Esophagus (tissue), 2 donors: Measurements from ENCODE around the gene CNTN1. TPM values are rescaled to one million over a fixed set of nuclear protein-coding genes. Genes with fewer than 3 reads are reported as not detected.

ENCODE experiments used
- H3K27ac ChIP-seq, 2 donors: one replicate each; pipeline ENCODE4 v1.5.1; 2013; ENCODE audit warnings: low read depth in 2 of 2, mild to moderate bottlenecking in 2 of 2, inconsistent platforms in 1 of 2, low read length in 1 of 2, moderate library complexity in 1 of 2
- H3K27me3 ChIP-seq, 2 donors: one replicate each; pipeline ENCODE4 v1.6.1; 2013; ENCODE audit warnings: low read length in 2 of 2, control low read depth in 1 of 2, mild to moderate bottlenecking in 1 of 2; ENCODE audit not compliant: insufficient read depth in 2 of 2, control insufficient read depth in 1 of 2
- H3K36me3 ChIP-seq, 2 donors: one replicate each; pipeline ENCODE4 v1.6.1; 2013; ENCODE audit warnings: low read length in 1 of 2; ENCODE audit not compliant: control insufficient read depth in 2 of 2, insufficient read depth in 2 of 2
- H3K4me1 ChIP-seq, 2 donors: one replicate each; pipeline ENCODE4 v1.6.1; 2013; ENCODE audit warnings: low read length in 1 of 2; ENCODE audit not compliant: control insufficient read depth in 2 of 2, insufficient read depth in 2 of 2
- H3K4me3 ChIP-seq, 2 donors: one replicate each; pipeline ENCODE4 v1.5.1; 2013; ENCODE audit warnings: low read length in 2 of 2, mild to moderate bottlenecking in 2 of 2, low read depth in 1 of 2, moderate library complexity in 1 of 2
- H3K9me3 ChIP-seq, 2 donors: one replicate each; pipeline ENCODE4 v1.6.1; 2013; ENCODE audit warnings: mild to moderate bottlenecking in 2 of 2, low read depth in 1 of 2, low read length in 1 of 2, moderate library complexity in 1 of 2; ENCODE audit not compliant: control insufficient read depth in 2 of 2, insufficient read depth in 1 of 2
- WGBS, 2 donors: extraction: QIAGEN DNeasy Blood & Tissue Kit; methylation state at CpG; one replicate each; pipeline ENCODE4 v1.1.7; 2013; 5-methylcytosine and 5-hydroxymethylcytosine counted together
- polyA plus RNA-seq, 2 donors: library from polyadenylated mRNA; stranded (reverse); fragments of 200-250 nt; gene quantifications; one replicate each; pipeline ENCODE4 v1.2.3, GENCODE V29; 2013
- donor health status: healthy with polysubstance abuse.
- donor health status: Bipolar disorder and iron deficiency.

Gene CNTN1
- polyA plus RNA-seq, 2 donors: 0.28 to 1.2 TPM

DNA sequence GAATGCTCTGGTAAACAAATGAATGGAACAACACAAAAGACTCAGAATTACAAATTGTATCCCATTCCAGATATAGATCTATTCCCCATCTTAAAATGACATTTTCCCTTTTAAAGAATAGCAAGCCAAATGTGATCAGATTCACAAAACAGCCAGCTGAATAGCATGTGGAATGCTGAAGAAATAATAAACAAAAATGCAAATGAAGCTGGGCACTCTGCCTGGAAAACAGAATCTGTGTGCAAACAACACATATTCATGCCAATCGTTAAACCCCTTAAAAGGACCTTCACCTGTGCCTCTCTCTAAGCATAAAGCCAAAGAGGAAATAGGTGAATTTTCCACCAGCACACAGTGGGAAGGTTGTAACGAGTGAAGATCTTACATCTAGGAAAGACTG is 428.0 kb downstream of the CNTN1 start:
- no peaks in the 10 kb centered on the region for H3K9me3 ChIP-seq
- H3K4me3 ChIP-seq: no peak overlapping the region
- 57 to 60% methylated on average over 2 of the region's 2 CpGs for WGBS, 2 donors
- no peak overlapping the region for H3K27ac ChIP-seq
- no peaks in the 10 kb centered on the region for H3K36me3 ChIP-seq
- H3K27me3 ChIP-seq: no peaks in the 10 kb centered on the region
- H3K4me1 ChIP-seq: no peaks in the 10 kb centered on the region

DNA sequence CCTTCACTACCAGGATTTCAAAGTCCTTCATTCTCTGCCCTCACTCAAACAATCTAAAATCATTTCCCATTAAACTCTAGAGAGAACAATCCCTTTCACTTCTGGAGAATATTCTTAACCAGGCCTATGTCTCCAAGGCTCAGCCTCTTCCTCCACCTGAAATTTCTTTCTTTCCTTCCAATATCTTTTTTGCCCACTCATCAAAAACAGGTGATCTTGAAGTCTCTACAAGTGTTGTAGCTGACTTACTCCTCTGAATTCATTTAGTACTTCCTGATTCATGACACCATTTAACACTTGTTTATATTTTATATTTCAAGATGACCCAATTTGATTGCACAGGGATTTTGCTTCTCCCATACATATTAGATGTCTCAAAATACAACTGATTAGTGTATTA is 429.1 kb downstream of the CNTN1 start:
- no peaks in the 10 kb centered on the region for H3K9me3 ChIP-seq
- H3K27me3 ChIP-seq: no peaks in the 10 kb centered on the region
- H3K4me3 ChIP-seq: no peak overlapping the region
- H3K4me1 ChIP-seq: no peaks in the 10 kb centered on the region
- H3K36me3 ChIP-seq: no peaks in the 10 kb centered on the region
- no peak overlapping the region for H3K27ac ChIP-seq
